ENCODE data around the gene SLC8A1.
A peak's percentile ranks its signal among the peaks of the same experiment; 100 is the strongest.

SLC8A1 gene

DNA sequence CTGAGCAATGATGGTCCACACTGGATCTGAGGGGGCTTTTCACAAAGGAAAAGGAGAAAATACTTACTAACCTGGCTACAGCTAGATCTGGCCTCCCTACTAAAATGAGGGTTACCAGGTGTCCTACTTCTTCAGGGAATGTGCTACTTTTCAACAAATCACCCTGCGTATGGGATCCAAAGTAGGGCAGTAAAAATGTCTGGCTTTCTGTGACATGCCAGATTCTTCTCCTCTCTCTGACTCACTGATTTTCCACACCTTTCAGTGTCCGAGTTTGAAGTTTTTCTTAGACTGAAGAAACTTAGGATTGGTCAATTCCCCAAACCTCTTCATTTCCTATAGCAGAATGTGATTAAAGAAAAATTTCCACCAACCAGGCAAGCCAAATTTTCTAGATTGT, 71.2 kb downstream of the SLC8A1 start:
- DNase-seq, result no peak

DNA sequence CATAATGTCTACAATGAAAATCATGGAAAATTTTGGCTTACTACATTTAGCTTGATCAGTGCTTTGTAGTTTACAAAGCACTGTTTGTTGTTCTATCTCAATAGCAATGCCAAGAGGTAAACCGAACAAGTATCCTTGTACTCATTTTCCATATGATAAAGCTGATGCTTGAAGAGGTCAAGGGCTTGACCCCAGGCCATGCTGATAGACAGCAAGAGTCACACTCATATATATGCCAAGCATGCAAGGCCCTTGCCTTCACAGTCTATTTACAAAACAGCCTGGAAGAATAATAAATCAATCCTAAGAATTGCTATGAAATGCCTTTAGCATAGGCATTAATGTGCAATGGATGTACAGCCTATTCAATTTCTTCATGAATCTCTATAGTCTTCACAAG, 71.8 kb downstream of the SLC8A1 start:
- DNase-seq, result no peak

DNA sequence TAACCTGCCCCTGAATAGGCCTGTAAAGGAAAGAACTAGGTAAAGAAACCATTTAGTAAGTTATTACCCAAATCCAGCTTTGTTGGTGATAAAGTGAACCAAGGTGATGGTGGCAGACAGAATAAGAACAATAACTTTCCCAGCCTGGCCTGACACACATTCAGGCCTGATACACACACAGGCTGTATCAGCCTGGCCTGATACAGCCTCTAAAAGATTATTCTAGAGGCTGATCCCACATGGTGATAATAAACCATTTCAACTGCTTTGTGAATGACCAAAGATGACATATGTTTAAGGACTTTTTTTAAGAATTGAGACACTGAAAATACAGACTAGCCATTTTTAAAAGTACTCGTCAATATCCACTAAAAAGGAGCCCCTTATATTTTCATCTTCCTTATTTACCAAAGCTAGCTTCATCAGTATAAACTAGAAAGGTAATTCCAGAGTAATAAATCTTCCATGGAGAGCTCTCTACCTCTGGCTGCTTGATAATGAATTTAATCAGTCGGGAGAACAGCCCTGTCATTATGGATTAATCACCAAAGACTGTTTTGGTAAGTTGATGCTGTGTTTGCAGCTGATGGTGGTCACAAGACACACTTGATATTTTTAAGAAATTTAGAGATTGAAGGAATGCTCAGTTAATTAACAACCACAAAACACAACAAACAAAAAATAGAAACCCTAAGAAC, 77.2 kb downstream of the SLC8A1 start:
- peak; percentile 17 for DNase-seq

DNA sequence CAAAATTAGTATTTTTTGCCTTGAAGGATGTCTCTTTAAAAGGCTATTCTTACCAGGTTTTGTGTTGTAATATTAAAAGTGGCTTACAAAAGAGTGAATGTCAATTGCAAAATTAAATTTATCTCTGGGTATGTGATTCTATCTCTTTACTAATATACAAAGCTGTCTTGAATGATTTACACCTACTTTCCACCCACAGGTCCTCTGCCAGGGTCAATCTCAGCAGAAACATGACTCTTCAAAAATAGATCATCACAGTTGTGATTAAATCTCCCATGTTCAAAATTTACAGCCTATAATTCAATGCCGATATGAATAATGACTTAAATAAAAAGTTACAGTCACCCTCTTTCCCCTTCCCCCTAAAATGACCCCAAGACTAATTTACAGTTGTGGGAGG, 78.8 kb downstream of the SLC8A1 start:
- DNase-seq, result no peak

DNA sequence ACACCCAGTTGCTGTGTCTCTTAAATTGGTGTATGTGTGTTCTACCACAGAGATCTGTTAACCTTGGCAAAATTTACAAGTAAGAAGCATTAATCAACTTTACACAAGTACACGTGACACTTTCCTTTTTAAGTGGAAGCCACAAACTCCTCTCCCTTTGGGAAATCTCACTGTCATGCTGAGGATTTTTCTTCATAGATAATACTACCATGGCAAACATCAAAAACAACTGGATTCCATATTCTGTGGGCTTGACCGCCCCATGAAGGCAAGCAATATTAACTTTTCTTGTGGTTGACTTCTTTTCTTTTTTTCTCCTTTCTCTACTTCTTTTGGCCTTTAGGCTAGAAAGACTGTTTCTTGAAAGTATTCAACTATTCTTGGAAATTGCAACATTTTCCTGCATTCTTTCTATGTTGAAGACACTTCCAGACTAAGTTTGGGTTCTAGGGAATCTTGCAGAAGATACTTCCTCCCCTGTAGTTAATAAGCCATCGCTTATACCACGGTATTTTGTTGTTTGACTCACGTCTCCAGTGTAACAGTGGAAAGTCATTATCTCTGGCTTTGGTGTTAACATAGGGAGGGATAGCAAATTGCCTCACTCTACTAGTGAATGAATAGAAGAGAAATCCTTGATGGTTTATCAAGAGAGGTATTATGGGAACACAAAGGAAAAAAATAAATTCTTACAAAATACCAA, 79.5 kb downstream of the SLC8A1 start:
- DNase-seq, result no peak

DNA sequence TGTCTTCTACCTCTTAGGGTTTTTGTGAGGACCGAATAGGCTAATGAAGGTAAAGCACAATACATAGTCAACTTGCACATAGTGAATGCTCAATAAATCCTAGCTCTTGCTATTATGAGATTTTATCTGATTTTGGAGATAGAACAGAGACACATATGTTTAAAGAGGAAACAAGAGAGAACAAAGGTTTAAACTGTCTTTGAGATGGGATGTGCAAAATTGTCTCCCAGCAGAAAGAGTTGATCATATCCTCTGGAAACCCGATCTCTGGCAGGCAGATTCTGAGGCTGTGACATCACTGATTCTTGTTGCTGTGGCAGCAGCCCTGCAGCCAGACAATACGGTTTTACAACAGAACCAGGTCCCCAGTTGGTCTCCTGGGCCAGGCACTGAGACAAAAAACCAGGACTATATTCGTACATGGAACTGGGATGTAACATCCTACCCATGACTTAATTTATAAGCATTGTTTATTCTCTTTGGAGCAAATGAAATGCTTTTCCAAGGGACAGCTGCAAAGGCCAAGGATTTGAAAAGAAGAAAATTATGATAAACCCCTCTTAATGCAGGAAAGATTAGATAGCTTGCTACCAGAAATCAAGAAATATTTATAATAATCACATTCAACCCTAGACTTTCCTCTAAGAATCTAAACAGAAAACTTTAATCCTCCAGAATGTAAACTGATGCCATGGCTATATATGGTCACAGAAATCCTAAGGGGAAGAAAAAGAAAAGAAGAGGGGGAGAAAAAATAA, 80.2 kb downstream of the SLC8A1 start:
- peak; percentile 66 for DNase-seq

DNA sequence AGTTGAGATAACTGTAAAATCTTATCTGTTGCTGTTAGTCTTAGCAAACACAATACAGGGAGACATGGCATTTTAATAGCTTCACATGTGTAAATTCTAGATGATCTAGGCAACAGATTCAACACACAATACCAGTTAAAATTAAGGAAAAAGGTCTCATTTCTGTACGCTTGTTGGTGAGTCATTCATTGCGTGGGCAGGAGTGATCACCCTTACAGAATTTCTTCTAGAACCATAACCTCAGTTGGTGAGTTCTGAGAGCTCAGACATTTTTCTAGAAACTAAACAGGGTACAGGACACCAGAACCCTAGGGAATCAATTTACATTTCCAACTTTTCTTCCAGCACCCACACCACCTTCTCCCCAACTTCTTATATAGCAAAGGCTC, 81.9 kb downstream of the SLC8A1 start:
- no peak for DNase-seq

DNA sequence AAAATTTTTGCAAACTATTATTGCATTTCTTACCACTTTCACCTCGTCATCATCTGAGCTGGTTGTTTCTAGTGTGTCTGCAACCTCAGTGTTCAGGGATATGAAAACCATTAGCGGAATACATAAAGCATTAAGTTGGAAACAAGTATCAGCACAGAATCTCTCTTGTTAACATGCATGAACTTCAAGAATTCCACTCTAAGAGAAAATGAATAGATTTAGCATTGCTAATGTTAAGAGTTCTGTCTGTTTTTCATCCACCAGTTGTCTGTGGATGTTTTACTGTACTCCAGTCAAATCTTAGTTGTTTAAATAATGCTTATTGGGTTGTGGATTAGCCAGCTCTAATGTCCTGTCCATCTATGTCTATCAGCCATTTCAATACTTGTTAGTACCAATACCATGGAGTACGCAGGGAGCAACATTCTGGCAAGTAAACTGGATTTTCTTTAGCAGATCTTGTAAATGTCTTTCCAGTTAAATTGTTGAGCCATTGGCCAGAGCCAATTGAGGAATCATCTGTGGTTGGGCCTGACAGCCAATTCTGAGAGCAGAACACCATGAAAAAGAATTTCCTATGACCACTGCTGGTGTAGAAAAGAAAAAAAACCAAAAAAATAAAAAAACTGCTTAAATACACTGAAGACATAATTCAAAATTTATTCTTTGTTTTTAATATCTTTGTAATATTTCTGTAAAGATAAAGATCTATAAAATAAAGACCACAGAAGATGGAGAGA, 82.5 kb downstream of the SLC8A1 start:
- DNase-seq, result no peak

DNA sequence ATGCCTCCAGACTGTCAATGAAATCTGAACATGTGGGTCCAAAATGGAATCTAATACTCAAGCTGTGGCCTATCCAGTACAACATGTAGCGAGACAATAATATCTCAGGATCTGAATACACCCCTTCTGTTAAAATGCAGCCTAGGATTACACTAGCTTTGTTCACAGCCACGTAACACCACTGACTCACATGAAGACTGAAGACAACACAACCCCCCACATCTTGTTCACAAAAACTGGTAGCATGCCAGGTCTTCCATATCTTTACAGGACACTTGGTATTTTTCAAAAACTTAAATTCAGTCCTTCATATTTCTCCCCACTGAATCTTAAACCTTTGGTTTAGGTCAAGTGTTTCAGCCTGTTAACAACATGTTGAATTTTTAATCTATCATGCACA, 84.2 kb downstream of the SLC8A1 start:
- DNase-seq, result no peak

DNA sequence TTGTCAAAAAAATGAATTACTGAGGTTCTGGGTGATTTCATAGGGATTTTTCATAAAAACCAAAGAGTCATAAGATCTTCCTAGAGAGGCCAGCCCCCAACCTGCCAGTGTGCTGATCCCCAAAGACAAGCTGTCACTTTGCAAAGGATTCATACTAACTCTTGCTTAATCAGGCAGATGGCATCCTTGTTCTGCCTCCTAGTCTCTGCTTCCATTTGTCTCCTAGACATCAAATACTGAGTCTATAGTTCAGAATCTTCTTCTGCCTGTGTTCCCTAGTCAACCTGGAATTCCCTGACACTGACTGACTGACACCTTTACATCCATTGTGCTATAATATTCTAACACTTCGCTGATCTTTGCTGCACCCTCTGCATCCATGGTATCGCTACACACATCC, 84.9 kb downstream of the SLC8A1 start:
- DNase-seq, result no peak

DNA sequence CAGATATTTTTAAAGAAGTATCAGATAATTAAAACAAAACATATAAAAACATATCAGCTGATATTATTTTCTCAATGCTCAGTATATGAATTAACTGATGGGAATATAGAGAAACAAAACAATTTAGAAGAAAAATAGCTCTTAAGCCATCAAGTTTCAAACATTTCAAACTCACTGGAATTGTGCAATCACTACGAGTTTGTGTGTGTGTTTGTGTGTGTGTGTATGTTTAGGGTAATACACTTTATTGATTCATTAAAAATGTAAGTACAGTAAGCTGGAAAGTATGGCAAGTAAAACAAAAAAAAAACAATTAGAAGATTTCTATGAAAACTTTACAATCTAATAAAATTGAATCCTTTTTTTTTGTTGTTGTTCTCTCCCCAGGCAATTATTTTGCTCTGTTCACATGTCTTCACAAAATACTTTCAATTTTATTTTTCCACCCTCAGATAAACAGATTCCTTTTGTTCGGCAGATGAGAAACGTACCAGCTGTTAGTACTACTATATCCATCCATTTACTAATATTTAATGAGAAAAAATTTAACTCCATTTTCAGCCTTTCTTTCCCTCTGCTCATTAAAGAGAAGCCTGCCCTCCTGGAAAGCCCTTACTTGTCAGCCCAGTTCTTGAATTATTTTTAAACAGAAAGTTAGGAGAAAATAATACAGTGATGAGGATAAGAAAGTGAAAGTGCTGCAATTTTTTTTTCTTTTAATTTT, 87.6 kb downstream of the SLC8A1 start:
- DNase-seq, result no peak

DNA sequence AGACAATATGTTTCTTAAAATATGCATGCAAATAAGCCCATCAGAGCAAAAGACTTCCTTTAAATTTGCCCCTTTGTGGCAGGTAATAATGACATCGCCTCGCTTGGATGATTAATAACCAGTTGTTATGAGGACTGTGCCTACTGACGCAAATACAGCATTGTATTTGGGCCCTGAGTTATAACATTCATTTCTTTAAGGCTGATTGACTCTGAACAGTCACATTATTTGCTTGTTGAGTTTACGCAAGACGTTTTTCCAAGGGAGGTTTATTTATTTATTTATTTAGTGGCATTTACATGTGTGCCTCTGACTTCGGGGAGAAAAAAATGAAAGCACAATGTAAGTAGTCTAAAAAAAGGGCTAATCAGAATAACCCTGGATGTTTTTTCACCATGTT, 88.3 kb downstream of the SLC8A1 start:
- DNase-seq, result peak; percentile 53

DNA sequence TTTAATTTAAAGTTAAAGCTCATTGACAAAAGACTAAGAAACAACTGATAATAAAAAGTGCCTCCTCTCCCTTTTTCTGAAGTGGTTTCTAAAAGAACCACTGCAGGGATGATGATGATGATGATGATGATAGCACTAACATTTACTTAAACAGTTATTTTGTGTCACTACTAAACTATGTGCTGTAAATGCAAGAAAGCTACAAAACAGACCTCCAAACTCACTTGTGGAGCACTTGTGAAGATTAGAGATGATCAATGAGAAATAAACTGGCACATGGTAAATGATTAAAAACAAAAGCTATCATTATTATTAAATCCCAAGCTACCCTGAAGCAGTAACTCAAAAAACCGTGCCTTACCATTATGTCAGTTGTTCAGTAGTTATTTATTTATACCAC, 88.7 kb downstream of the SLC8A1 start:
- no peak for DNase-seq

DNA sequence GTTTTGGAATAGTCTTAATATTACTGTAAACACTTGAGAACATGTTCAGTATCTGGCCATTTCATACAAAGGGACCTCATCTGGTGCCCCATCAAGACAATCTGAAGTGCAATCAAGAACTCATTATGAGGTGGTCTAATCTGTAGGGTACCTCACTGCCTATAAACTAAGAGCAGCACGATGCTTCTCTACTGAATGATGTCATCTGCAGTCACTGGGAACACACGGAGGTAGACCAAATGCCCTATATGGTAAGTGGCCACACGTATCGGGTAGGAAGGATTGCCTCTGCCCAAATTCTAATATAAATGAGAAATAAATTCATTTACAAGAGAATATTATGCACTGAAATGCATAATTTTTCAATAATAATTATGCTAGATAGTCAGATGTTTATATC, 90.4 kb downstream of the SLC8A1 start:
- DNase-seq, result peak; percentile 70

DNA sequence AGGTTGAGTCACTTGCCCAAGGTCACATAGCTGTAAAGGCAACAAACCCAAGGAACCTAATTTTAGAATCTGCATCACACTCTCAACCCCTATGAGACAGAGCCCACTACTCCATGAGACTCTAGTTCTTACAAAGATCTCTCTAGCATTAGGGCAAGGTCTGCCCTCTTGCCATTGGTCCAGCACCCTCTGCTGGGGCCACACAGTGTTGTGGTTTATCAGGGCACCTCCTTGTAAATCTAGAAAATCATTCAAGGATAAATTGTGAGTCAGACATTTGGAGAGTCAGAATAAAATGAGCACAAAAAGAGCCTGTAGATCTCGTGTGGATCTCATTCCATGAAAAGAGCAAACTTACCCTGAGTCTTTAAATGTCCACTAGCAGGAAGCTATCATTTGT, 91.2 kb downstream of the SLC8A1 start:
- DNase-seq, result no peak

DNA sequence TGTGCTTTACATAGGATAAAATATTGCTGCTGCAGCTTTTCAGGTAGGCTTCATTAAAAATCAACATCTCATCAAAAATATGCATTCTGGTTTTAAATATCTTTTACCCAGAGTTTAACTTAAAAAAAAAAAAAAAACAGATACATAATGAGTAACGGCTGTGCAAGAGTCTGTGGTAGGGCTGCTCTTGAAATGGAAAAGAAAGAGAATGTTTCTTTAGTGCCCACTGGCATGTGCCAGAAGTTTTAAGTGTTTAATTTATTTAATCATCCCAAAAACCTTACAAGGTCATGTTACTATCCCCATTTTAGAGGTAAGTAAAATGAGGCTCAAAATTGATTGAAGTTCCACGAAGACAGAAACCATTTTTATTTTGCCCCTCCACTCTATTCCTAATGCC, 92.1 kb downstream of the SLC8A1 start:
- DNase-seq, result no peak

DNA sequence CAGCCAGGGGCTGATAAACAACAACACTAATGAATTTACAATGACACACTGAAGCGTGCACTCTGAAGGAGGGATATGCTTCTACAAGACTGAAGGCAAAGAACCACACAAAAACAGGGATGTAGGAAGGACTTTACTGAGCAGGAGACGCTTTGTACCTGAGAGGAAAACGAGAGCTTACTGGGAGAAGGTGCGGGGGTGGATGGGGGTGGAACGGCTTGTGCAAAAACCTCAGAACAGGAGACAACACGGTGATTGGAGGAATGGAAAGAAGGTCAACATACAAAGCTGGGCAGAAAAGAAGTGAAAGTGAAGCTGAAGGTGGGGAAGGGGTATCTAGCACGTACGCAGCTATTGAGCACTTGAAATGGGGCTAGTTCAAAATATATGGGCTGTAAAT, 93.1 kb downstream of the SLC8A1 start:
- no peak for DNase-seq

DNA sequence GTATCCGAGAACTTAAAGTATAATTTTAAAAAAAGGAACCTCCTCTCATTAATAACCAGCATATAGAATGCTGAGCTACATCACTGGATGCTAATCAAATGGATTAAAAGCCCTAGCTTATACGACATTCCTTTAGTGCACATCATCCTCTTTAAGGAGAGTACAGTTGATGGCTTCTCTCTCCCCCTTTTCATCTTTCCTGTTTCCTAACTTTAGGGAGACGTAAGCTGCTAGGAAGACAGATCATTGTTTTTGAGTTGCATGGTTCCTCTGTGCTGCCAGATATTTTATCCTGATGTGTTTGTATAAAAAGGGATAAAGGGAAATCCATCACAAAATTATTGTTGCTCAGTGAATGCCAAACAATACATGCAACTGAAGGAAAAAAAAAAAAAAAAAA, 94.2 kb downstream of the SLC8A1 start:
- no peak for DNase-seq

DNA sequence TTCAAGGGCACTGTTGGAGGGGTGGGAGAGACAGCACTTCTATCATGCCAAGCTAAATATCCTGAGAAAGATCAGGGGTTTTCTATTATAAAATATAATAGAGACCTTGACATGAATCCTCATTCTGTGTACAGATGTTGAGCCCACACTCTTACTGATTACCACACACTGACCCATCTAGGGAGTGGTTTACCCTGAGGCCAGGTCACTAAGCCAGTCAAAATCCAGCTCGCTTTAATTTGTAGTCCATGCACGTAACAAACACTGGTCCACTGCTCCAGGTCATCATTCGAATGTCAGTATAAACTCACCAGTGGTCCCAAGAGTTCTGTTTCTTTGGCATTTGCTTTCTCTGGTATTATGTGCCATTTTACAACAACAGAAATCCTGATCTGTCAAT, 96.4 kb downstream of the SLC8A1 start:
- no peak for DNase-seq

DNA sequence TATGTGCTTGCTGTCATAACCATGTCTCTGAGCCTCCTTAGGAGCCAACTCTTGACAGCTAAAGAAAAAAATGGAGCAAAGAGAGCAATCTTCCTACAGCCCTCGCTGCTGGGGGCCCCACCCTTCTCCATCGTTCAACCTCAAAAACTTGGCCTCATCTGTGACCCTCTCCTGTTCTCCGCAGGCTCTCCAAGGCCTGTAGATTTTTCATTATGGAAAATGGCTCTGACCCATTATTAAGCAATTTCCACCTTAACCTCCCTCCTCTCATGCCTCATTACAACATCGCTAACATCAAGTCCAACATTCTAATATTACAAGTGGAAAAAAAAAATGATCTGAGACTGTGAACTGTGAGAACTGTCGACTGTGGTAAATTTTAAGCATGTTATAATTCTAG, 98.7 kb downstream of the SLC8A1 start:
- DNase-seq, result no peak

DNA sequence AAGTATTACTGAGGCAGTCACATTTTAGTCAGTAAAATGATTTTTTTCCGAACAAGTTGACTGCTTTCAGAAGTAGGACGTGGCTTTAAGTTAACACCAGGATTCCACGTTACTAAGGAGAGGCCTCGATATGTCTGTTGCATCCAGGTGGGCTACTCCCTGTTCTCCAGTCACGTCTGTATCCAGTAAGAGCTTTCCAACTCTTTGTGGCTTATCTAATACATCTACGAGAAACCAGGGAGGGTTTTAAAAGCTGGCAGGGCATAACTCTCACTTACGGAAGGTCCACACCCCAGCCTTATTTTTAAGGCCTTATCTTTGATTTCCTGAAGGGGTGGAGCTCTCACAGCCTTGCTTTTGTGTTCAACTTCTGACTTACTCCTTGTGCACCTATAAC, 99.2 kb downstream of the SLC8A1 start:
- no peak for DNase-seq

DNA sequence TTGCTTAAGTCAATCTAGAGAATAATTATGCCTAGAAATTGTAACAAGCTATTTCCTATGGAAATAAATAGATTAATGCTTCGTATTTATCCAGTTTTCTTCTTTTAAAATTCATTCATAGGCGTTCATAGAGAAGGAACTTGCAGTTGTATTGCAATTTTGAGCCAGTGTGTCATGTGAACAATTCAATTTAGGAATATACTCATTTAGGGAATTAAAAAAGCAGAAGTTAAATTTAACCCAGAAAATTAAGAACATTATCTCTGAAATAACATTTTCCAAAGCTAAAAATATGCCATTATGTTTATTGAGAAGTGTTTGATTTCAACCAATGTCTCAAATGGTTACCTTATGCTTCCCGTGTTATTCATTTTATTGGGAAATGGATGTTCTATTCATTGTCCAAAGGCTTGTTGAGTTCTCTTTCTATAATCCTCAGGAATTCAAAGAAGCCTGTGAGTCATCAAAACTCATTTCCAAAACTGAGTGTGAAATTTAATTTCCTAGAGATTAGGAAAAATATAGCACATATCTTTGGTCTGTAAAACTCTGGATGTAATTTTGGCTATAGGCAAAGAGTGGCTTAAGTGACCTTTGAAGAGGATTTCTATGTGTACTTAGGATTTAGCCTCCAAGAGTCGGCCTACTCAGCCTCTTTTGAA, 99.7 kb downstream of the SLC8A1 start:
- DNase-seq, result no peak
